Activated naive CD4-positive, alpha-beta T cell treated with anti-CD3 and anti-CD28 coated beads for 36 hours (primary cell): ENCODE data around the gene CD53. TPM values are rescaled to one million over a fixed set of nuclear protein-coding genes. Genes with fewer than 3 reads are reported as not detected.

Experiments
- CTCF ChIA-PET: fragments of 350-600 bp; sonication (Branson Sonifier 250); formaldehyde crosslinking; loops from one replicate; lab custom pipeline; 2021; ENCODE audit warnings: antibody characterized with exemption; lab: Charles Lee
- DNase-seq: peaks from one replicate; pipeline ENCODE4 v3.0.0-alpha.2; 2020
- H3K27ac Mint-ChIP-seq: one replicate; pipeline ENCODE4 v1.8.0; 2021; ENCODE audit warnings: mild to moderate bottlenecking, mixed read lengths
- H3K27me3 Mint-ChIP-seq: one replicate; pipeline ENCODE4 v1.8.0; 2021; ENCODE audit warnings: low read depth, mixed read lengths
- H3K36me3 Mint-ChIP-seq: one replicate; pipeline ENCODE4 v1.8.0; 2021; ENCODE audit warnings: low read depth, mixed read lengths
- H3K4me1 Mint-ChIP-seq: one replicate; pipeline ENCODE4 v1.8.0; 2021; ENCODE audit warnings: low read depth, mixed read lengths
- H3K4me3 Mint-ChIP-seq: one replicate; pipeline ENCODE4 v1.8.0; 2021; ENCODE audit warnings: mild to moderate bottlenecking, moderate library complexity, mixed read lengths
- H3K9me3 Mint-ChIP-seq: one replicate; pipeline ENCODE4 v1.8.0; 2021; ENCODE audit warnings: mixed read lengths
- intact Hi-C: fragments of 100-400 bp; cut with micrococcal nuclease; formaldehyde crosslinking; loops from one replicate; pipeline ENCODE4 v1.15.1; 2023
- total RNA-seq, 2 experiments: library from RNA; stranded (reverse); gene quantifications; one replicate each; pipeline ENCODE4 v1.2.3, GENCODE V29; 2021

The CD53 gene
- total RNA-seq, 2 experiments from 2014 or later = 239 to 255 TPM

DNA sequence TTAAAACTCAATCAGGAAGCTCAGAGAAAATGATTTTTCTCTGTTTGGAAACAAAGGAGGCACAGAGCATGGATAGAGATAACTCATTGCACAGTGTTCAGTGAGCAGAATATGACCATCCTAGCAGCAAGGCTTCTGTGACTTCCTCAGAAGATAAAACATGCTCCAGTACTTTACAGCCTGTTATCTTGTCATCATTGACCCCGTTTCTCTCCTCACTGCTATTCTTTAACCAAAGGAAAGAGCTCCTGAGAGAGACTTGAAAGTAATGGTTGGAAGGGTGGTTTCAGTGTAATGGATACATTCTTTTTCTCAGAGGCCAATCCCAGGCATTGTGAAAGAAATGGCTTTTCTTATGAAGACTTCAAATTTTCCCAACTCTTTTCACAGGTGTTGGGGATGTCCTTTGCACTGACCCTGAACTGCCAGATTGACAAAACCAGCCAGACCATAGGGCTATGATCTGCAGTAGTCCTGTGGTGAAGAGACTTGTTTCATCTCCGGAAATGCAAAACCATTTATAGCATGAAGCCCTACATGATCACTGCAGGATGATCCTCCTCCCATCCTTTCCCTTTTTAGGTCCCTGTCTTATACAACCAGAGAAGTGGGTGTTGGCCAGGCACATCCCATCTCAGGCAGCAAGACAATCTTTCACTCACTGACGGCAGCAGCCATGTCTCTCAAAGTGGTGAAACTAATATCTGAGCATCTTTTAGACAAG lies 25.9 kb downstream of the CD53 start:
- intact Hi-C loops = no loop called here
- Mint-ChIP-seq H3K27ac (peak overlapping the region; percentile 74), H3K4me1 (peaks cover 56% of the 10 kb centered on the region), H3K36me3 (peaks cover 87% of the 10 kb centered on the region), H3K4me3 (no peak overlapping the region), H3K9me3 (peaks cover 10% of the 10 kb centered on the region), H3K27me3 (no peaks in the 10 kb centered on the region)
- CTCF ChIA-PET = no interaction called here
- DNase-seq = no peak

DNA sequence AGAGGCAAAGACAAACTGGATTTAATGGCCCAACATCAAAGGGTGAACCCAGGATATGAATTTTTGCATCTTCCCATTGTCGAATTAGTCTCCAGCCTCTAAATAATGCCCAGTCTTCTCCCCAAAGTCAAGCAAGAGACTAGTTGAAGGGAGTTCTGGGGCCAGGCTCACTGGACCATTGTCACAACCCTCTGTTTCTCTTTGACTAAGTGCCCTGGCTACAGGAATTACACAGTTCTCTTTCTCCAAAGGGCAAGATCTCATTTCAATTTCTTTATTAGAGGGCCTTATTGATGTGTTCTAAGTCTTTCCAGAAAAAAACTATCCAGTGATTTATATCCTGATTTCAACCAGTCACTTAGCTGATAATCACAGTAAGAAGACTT lies 26.5 kb downstream of the CD53 start:
- intact Hi-C loops = no loop called here
- H3K27me3 Mint-ChIP-seq = no peaks in the 10 kb centered on the region
- H3K27ac Mint-ChIP-seq = peak overlapping the region; percentile 55
- H3K36me3 Mint-ChIP-seq = peaks cover 81% of the 10 kb centered on the region
- CTCF ChIA-PET = no interaction called here
- no peak for DNase-seq
- H3K9me3 Mint-ChIP-seq = peaks cover 14% of the 10 kb centered on the region
- H3K4me3 Mint-ChIP-seq = no peak overlapping the region
- H3K4me1 Mint-ChIP-seq = peaks cover 51% of the 10 kb centered on the region

DNA sequence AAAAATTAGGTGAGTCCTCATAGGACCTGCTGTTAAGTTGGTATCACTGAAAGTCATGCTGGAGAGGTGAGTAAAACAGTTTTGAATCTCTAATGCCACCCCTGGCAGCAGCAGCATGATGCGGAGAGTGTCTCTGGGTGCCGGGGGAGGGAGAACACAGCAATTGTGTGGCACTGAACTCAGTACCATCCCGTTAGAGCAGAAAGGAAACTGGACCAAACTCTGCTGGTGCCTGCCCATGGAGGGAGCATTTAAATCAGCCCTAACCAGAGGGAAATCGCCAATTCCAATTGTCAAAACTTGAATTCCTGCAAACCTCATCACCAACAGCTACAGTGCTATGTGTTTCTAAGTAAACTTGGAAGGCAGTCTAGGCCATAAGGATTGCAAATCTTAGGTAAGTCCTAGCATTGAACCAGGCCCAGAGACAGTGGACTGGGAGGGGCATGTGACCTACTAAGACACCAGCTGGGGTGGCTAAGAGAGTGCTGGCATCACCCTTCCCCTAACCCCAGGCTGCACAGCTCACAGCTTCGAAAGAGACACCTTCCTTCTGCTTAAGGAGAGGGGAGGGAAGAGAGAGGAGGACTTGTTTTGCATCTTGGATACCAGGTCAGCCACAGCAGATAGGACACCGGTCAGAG lies 30.0 kb downstream of the CD53 start:
- CTCF ChIA-PET = no interaction called here
- intact Hi-C loops = no loop called here
- H3K4me1 Mint-ChIP-seq = peaks cover 20% of the 10 kb centered on the region
- peaks cover 28% of the 10 kb centered on the region for H3K9me3 Mint-ChIP-seq
- peak overlapping the region; percentile 59 for H3K27ac Mint-ChIP-seq
- DNase-seq = no peak
- H3K4me3 Mint-ChIP-seq = no peak overlapping the region
- no peaks in the 10 kb centered on the region for H3K27me3 Mint-ChIP-seq
- peaks cover 54% of the 10 kb centered on the region for H3K36me3 Mint-ChIP-seq

DNA sequence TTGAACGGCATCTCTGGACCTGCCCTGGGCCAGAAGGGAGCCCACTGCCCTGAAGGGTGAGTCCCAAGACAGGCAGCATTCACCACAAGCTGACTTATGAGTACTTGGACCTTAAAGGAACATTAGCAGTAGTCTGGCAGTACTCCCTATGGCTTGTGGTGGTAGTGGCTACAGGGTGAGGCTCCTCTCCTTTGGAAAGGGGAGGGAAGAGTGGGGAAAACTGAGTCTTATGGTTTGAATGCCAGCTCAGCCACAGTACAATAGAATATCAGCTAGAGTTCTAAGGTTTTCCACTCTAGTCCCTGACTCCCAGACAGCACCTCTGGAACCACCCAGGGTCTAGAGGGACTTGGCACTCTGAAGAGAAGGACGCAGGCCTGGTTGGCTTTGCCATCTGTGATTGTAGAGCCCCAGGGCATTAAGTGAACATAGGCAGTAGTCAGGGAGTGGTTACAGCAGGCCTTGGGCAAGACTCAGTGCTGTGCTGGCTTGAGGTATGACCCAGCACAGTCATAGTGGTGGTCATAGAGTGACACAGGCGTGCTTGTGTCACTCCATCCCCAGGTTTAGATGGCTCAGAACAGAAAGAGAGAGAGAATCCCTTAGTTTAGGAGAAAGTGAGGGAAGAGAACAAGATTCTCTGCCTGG lies 31.0 kb downstream of the CD53 start:
- H3K4me1 Mint-ChIP-seq = peaks cover 15% of the 10 kb centered on the region
- peak overlapping the region; percentile 70 for H3K27ac Mint-ChIP-seq
- no peak overlapping the region for H3K4me3 Mint-ChIP-seq

DNA sequence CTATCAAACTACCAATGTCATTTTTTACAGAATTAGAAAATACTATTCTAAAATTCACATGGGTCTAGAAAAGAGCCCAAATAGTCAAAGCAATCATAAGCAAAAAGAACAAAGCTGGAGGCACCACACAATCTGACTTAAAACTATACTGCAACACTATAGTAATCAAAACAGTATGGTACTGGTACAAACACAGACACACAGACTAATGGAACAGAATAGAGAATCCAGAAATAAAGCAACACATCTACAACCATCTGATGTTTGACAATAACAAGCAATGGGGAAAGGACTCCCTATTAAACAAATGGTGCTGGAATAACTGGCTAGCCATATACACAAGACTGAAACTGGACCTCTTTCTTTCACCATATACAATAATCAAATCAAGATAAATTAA lies 39.8 kb downstream of the CD53 start:
- CTCF ChIA-PET = no interaction called here
- intact Hi-C loops = no loop called here
- no peak for DNase-seq
- H3K27me3 Mint-ChIP-seq = peaks cover 2% of the 10 kb centered on the region
- H3K36me3 Mint-ChIP-seq = peaks cover 1% of the 10 kb centered on the region
- H3K4me1 Mint-ChIP-seq = peaks cover 14% of the 10 kb centered on the region
- no peak overlapping the region for H3K27ac Mint-ChIP-seq
- peaks cover 30% of the 10 kb centered on the region for H3K9me3 Mint-ChIP-seq
- no peak overlapping the region for H3K4me3 Mint-ChIP-seq

More for the DNA sequence above, 31.0 kb downstream of the CD53 start:
- Mint-ChIP-seq H3K9me3 (peaks cover 37% of the 10 kb centered on the region), H3K36me3 (peaks cover 44% of the 10 kb centered on the region), H3K27me3 (no peaks in the 10 kb centered on the region)
- CTCF ChIA-PET = interaction anchor here (0.5 kb wide), 1 partner anchor 552 kb away, joined by 3 read pairs; no protein-coding TSS in a partner anchor
- intact Hi-C loops = no loop called here
- DNase-seq = no peak

DNA sequence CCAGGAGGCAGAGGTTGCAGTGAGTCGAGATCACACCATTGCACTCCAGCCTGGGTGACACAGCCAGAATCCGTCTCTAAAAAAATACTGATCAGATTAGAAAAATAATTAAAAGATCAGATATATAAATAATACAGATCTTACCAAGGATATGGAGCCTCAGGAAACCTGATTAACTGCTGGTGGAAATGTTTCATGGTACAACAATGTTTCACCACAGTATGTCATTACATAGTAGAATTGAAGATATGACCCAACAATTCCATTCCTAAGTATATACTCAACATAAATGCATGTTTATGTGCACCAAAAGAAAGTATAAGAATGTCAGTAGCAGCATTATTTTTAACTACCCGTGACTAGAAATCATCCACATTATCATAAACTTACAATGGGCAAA lies 41.7 kb downstream of the CD53 start:
- CTCF ChIA-PET = no interaction called here
- intact Hi-C loops = no loop called here
- Mint-ChIP-seq H3K27ac (no peak overlapping the region), H3K27me3 (peaks cover 2% of the 10 kb centered on the region), H3K36me3 (no peaks in the 10 kb centered on the region), H3K4me3 (no peak overlapping the region), H3K9me3 (peaks cover 16% of the 10 kb centered on the region), H3K4me1 (peaks cover 14% of the 10 kb centered on the region)
- DNase-seq = no peak

DNA sequence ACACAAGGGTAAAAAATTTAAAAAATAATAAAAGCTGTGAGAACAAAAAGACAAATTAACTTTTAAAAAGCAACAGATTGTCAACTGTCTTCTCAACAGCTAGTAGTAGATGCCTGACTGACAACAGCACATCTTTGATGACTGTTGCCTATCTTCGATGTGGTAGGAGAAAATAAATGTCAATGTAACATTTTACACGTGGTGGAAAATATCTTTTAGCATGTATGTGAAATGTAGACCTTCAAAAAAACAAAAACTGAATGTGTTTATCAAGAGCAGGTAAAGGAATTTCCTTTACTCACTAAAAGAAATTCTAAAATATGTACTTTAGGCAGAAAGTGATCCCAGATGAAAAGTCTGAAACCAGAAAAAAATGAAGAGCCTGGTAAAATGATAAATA lies 42.9 kb downstream of the CD53 start:
- H3K27me3 Mint-ChIP-seq = peaks cover 2% of the 10 kb centered on the region
- intact Hi-C loops = no loop called here

DNA sequence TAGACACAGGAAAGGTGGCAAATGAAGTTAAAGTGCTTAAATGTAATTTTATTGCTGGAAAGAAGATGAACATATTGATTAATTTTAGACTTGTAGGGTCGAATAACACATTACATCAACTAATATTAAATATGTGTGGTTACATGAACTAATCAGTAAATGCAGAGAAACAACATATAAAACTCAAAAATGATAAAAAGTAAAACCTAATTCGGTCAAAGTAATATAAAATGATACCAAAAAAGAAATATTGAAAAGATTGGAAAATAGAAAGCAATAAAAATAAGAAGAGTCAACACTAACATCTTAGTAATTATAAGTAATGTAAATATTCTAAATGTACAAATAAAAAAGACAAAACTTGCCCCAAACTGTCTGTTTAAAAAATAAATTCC lies 43.3 kb downstream of the CD53 start:
- CTCF ChIA-PET = no interaction called here
- Mint-ChIP-seq H3K36me3 (no peaks in the 10 kb centered on the region), H3K4me3 (no peak overlapping the region), H3K27me3 (peaks cover 2% of the 10 kb centered on the region), H3K4me1 (peaks cover 14% of the 10 kb centered on the region), H3K9me3 (peaks cover 7% of the 10 kb centered on the region), H3K27ac (no peak overlapping the region)
- no peak for DNase-seq
- intact Hi-C loops = no loop called here

More for the DNA sequence above, 42.9 kb downstream of the CD53 start:
- CTCF ChIA-PET = interaction anchor here (0.7 kb wide), 1 partner anchor 393 kb away, joined by 3 read pairs; no protein-coding TSS in a partner anchor
- peaks cover 14% of the 10 kb centered on the region for H3K4me1 Mint-ChIP-seq
- no peak for DNase-seq
- no peak overlapping the region for H3K4me3 Mint-ChIP-seq
- no peak overlapping the region for H3K27ac Mint-ChIP-seq
- H3K36me3 Mint-ChIP-seq = no peaks in the 10 kb centered on the region
- peaks cover 10% of the 10 kb centered on the region for H3K9me3 Mint-ChIP-seq

DNA sequence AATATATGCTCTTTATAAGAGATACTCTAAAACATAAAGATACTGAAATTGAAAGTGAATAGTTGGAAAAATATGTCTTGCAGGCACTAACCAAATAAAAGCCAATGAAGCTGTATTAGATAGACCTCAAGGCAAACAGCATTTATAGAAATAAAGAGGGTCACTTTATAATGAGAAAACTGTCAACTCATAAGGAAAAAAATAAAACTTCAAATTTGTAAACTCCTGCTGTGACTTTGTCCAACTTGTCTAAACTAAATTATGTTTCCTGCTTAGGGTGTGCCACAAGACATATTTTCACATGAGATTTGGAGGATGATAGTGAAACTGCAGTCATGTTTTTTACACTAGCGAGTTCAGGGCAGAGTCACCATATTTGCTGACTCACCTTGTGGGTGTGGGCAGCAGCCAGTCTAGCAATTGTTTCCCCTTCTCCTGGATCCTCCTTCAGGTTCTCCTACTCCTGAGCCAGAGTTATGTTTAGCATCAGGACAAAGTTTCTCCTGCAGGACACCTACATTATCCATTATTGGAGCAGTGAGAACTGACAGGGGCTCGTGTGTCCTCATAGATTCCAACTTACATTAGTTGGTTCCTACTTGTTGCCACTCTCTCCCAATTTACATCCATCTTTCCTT lies 43.8 kb downstream of the CD53 start:
- Mint-ChIP-seq H3K27me3 (peaks cover under 1% of the 10 kb centered on the region), H3K36me3 (no peaks in the 10 kb centered on the region), H3K27ac (peak overlapping the region; percentile 15), H3K4me1 (peaks cover 14% of the 10 kb centered on the region), H3K4me3 (peak overlapping the region; percentile 10), H3K9me3 (peaks cover 5% of the 10 kb centered on the region)
- CTCF ChIA-PET = no interaction called here
- intact Hi-C loops = loop anchor here (1.0 kb wide), 1 partner anchor 47 kb away; the partner anchor contains the start of gene LRIF1
- DNase-seq = peak; percentile 52

DNA sequence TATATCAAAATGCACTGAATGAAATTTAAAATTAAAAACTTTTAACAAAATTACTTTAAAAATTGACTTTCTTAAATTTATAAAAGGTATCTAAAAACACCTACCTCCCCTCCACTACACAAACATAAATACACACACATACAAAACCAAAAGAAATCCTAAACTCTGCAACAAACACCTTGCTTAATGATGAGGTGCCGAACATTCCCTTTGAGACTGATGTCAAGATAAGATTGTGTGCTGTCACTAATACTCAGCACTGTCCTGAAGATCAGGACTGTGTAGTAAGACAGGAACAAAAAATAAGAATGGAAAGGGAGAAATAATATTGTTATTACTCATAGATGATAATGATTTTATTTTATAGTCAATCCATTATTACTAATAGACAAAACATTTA lies 45.1 kb downstream of the CD53 start:
- CTCF ChIA-PET = no interaction called here
- Mint-ChIP-seq H3K9me3 (peaks cover 4% of the 10 kb centered on the region), H3K27ac (no peak overlapping the region), H3K4me3 (no peak overlapping the region), H3K4me1 (peaks cover 14% of the 10 kb centered on the region), H3K36me3 (no peaks in the 10 kb centered on the region), H3K27me3 (no peaks in the 10 kb centered on the region)
- no peak for DNase-seq
- intact Hi-C loops = no loop called here

DNA sequence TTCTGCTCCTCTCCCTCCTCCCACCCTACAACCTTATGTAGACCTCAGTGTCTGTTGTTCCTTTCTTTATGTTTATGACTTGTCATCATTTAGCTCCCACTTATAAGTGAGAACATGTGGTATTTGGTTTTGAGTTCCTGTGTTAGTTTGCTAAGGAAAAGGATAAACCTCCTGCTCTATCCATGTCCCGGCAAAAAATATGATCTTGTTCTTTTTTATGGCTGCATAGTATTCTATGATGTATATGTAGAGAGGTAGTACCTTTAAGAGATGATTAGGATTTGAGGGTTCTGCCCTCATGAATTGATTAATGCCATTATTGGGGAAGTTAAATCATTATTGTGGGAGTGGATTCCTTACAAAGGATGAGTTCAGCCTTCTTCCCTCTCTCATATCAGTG lies 49.0 kb downstream of the CD53 start:
- peaks cover 2% of the 10 kb centered on the region for H3K36me3 Mint-ChIP-seq
- H3K27me3 Mint-ChIP-seq = no peaks in the 10 kb centered on the region
- CTCF ChIA-PET = interaction anchor here (1.0 kb wide), 1 partner anchor 141 kb away, joined by 4 read pairs; no protein-coding TSS in a partner anchor
- H3K27ac Mint-ChIP-seq = no peak overlapping the region
- H3K4me1 Mint-ChIP-seq = peaks cover 4% of the 10 kb centered on the region
- no peak for DNase-seq
- intact Hi-C loops = no loop called here
- peaks cover 2% of the 10 kb centered on the region for H3K9me3 Mint-ChIP-seq
- H3K4me3 Mint-ChIP-seq = no peak overlapping the region

DNA sequence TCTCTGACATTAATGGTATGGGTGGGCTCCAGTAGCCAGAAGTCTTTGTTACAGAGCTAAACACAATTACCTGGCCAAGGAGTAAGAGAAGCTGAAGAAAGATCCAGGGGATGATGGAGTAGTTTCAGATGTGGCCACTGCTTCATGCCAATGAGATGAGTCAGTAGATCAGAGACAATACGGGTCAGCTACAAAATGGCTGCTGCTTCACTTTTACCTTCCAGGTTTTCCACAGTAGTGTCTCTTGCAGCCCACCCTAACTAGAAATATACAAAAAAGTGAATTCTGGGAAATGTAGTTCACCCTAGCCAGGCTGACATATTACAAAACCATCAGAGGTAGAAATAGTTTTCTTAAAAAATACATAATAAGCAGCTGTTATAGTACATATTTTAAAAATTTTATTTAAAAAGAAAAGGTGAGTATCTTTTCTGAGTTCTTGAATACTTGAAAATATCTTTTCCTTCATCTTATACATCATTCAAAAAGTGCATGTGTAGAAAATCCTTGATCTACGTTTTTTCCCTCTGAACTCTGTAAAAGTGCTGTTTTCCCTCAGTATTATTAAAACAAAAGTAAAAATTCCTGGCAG lies 54.6 kb downstream of the CD53 start:
- Mint-ChIP-seq H3K4me3 (no peak overlapping the region), H3K9me3 (peaks cover 12% of the 10 kb centered on the region), H3K27ac (no peak overlapping the region), H3K27me3 (no peaks in the 10 kb centered on the region), H3K36me3 (peaks cover 6% of the 10 kb centered on the region), H3K4me1 (no peaks in the 10 kb centered on the region)
- intact Hi-C loops = no loop called here
- no peak for DNase-seq
- CTCF ChIA-PET = interaction anchor here (1.3 kb wide), 1 partner anchor 104 kb away, joined by 3 read pairs; no protein-coding TSS in a partner anchor
